AG04450 (cell line): ENCODE measurements around the gene PCYOX1L. TPM values are rescaled to one million over a fixed set of nuclear protein-coding genes. Genes with fewer than 3 reads are reported as not detected.

ENCODE experiments used
- CTCF ChIA-PET: fragments of 300-600, 350-600 bp; formaldehyde crosslinking; extraction: SDS; loops from one replicate; lab custom pipeline; 2022; ENCODE audit warnings: antibody characterized with exemption, inconsistent platforms; lab: Charles Lee
- POLR2A ChIA-PET: fragments of 350-600 bp; formaldehyde crosslinking; extraction: SDS; loops from one replicate; lab custom pipeline; 2021; ENCODE audit warnings: antibody characterized with exemption, inconsistent platforms; lab: Yijun Ruan, JAX
- DNase-seq: peaks from one replicate; pipeline ENCODE4 v3.0.0-alpha.2; 2011; ENCODE audit warnings: low read depth, low spot score
- H3K27ac ChIP-seq: one replicate; pipeline ENCODE4 v1.5.1; 2012; ENCODE audit warnings: low read depth, low read length, control low read depth
- H3K27me3 ChIP-seq: one replicate; pipeline ENCODE4 v1.6.0; 2012; ENCODE audit warnings: low read length; ENCODE audit not compliant: control insufficient read depth, insufficient read depth
- H3K4me3 ChIP-seq: 2 replicates; pipeline ENCODE4 v1.5.1; 2011; ENCODE audit warnings: mild to moderate bottlenecking, low read depth, low read length, control low read depth
- H3K9me3 ChIP-seq: 2 replicates; pipeline ENCODE4 v1.5.1; 2012; ENCODE audit warnings: low read length; ENCODE audit not compliant: control insufficient read depth, insufficient read depth
- polyA plus RNA-seq: library from polyadenylated mRNA; depleted of rRNA; stranded (reverse); fragments of >200 nt; gene quantifications from 2 replicates; pipeline ENCODE4 v1.2.3, GENCODE V29; 2011
- TF ChIP-seq, protein P1 (sequence below): IDR thresholded peaks from 2 replicates; pipeline ENCODE4 v1.5.1; 2011; ENCODE audit warnings: low read depth, low read length, control low read depth, inconsistent platforms

PCYOX1L gene
- polyA plus RNA-seq, 1 experiment: 11.0 TPM

DNA sequence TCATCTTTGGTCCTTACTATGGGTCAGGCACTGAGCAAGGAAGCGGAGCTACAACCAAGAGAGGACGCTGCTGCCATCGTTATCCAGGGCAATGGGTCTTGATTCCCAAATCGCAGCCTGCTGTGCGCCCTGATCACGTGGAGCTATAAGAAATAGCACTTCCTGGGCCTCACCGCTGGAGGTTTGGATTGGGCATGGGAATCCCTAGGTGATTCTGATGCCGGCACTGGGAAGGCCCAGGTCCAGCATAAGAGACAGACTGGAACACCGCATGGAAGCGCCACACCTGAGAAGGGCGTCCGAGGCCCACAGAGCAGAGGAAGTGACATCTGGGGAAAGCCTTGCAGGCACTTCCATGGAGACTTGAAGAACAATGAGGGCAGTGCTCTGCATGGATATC is 18.3 kb downstream of the PCYOX1L start:
- CTCF ChIA-PET: interaction anchor here (0.6 to 2.6 kb wide), 5 partner anchors 9 to 189 kb away, joined by 3 to 17 read pairs (median 7); no protein-coding TSS in a partner anchor
- no peak for DNase-seq
- Histone ChIP-seq H3K27ac (no peak overlapping the region), H3K27me3 (no peaks in the 10 kb centered on the region), H3K4me3 (no peak overlapping the region), H3K9me3 (no peaks in the 10 kb centered on the region)
- POLR2A ChIA-PET: interaction anchor here (0.6 to 1.5 kb wide), 2 partner anchors 58 to 111 kb away, joined by 3 to 5 read pairs; no protein-coding TSS in a partner anchor
- TF ChIP-seq, protein P1, sequence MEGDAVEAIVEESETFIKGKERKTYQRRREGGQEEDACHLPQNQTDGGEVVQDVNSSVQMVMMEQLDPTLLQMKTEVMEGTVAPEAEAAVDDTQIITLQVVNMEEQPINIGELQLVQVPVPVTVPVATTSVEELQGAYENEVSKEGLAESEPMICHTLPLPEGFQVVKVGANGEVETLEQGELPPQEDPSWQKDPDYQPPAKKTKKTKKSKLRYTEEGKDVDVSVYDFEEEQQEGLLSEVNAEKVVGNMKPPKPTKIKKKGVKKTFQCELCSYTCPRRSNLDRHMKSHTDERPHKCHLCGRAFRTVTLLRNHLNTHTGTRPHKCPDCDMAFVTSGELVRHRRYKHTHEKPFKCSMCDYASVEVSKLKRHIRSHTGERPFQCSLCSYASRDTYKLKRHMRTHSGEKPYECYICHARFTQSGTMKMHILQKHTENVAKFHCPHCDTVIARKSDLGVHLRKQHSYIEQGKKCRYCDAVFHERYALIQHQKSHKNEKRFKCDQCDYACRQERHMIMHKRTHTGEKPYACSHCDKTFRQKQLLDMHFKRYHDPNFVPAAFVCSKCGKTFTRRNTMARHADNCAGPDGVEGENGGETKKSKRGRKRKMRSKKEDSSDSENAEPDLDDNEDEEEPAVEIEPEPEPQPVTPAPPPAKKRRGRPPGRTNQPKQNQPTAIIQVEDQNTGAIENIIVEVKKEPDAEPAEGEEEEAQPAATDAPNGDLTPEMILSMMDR: no peak

DNA sequence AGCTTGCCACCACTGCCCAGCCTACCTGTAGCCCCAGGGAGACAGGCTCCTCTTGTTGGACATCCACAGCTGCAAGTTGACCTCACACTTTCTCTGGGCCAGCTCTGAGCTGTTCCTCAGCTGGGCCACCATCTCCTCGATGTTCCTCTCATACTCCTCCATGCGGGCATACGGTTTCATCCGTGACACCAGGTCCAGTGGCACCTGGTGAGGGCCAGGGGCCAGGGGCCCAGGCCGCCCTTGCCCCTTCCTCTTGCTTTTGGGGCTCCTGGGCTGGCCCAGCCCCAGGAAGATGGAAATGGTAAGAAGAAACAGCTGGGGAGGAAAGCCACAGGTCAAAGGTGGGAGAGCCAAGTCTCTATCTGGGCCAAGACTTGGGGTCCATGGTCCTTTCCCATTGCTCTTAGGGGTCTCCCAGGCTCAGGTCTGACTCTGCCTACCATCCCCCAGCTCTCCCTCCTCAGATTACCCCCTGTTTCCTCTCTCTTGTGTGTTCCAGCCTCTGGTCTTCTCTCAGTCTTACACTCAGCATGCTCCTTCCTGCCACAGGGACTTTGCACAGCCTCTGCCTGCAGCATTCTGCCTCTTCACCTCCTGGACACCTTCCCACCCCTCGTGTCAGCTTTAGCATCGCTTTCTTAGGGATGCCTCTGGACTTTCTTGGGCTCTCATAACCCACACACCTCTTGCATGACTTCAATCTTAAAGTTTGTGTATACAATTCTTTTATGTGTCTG is 19.0 kb downstream of the PCYOX1L start:
- Histone ChIP-seq H3K27ac (no peak overlapping the region), H3K27me3 (no peaks in the 10 kb centered on the region), H3K9me3 (no peaks in the 10 kb centered on the region), H3K4me3 (no peak overlapping the region)
- no peak for DNase-seq
- ChIA-PET CTCF (interaction anchor here (0.6 to 2.6 kb wide), 5 partner anchors 10 to 188 kb away, joined by 3 to 17 read pairs (median 3); no protein-coding TSS in a partner anchor), POLR2A (interaction anchor here (1.5 kb wide), 1 partner anchor 57 kb away, joined by 5 read pairs; no protein-coding TSS in a partner anchor)
- TF ChIP-seq, protein P1: no peak

DNA sequence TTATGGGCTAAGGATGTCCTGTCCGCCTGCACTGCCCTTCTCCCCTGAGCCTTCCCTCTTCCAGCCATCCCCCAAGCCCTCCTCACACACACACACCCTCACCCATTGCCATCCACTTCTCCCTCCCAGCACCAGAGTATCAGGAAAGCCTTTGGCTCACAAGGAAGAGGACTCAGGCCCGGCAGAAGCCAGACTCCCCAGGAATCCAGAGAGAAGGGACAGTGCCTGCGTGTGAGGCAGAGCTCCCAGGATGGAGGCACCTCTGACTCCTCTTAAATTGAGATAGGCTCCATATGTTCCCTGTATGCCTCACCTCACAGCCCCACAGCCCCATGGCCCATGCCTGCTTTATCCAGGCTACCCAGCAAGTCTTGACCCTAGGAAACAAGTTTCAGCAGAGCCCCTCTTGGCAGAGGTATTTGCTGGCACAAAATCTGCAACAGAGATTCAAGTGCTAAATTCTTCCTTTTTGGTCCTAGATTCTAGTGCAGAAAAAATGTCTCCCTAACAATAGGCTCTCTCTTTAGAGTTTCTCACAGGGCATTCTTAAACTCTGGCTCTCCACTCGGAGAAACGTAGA is 20.5 kb downstream of the PCYOX1L start:
- Histone ChIP-seq H3K9me3 (no peaks in the 10 kb centered on the region), H3K27me3 (no peaks in the 10 kb centered on the region), H3K27ac (no peak overlapping the region), H3K4me3 (no peak overlapping the region)
- no peak for DNase-seq
- TF ChIP-seq, protein P1: no peak
- CTCF ChIA-PET: interaction anchor here (1.9 to 2.4 kb wide), 2 partner anchors 10 to 56 kb away, joined by 15 to 16 read pairs; no protein-coding TSS in a partner anchor
- POLR2A ChIA-PET: interaction anchor here (1.0 kb wide), 1 partner anchor 48 kb away, joined by 3 read pairs; no protein-coding TSS in a partner anchor

DNA sequence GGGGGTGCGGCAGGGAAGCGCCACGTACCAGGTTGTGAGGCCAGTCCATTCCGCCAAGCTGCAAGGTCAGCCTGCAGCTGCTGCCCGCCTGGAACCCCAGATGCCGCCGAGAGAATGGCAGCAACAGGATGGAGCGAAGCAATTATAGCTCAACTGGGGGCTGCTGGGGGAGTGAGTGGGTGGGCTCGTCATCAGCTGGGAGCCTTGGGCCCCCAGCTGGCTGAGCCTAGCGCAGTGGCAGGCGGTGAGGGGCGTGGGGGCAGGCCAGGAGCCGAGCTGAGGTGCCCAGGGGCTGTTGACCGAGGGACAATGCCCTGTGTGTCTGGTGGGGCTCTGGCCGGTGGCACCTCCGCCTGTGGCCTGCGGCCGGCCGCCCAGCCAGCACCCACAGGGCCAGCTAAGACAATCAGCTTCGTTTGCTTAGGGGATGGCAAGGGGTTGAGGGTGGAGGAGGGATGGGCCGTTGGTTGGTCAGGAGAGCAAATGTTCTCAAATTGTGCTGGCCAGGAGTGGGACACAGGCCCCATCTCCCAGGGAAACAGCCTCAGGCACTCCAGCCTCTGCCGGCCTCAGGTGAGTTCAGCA is 21.4 kb downstream of the PCYOX1L start, which contains the start of gene IL17B:
IL17B (minus strand) TSS at position 116 of the 585 bp plus-strand sequence; CDS start at position 49, 67 bp downstream.
- no peak for DNase-seq
- no peaks in the 10 kb centered on the region for H3K9me3 ChIP-seq
- no peaks in the 10 kb centered on the region for H3K27me3 ChIP-seq
- no peak within 1 kb of the TSS for H3K27ac ChIP-seq
- TF ChIP-seq, protein P1: no peak
- CTCF ChIA-PET: interaction anchor here (0.7 to 3.9 kb wide), 6 partner anchors 7 to 239 kb away, joined by 3 to 41 read pairs (median 11); no protein-coding TSS in a partner anchor
- POLR2A ChIA-PET: interaction anchor here (0.5 kb wide), 1 partner anchor 9 kb away, joined by 6 read pairs; no protein-coding TSS in a partner anchor
- no peak within 1 kb of the TSS for H3K4me3 ChIP-seq
